GOT3 (cell line): ENCODE results near the gene FGF5.
"Not testable (repeated sequence)": the region's sequence is repeated elsewhere in the genome, so short reads cannot be mapped to it uniquely, and the experiment has no call there.

Experiments
- DNase-seq: peaks from one replicate; lab custom pipeline; 2025; ENCODE audit warnings: mixed read lengths; lab: John Stamatoyannopoulos, UW

FGF5 gene

DNA sequence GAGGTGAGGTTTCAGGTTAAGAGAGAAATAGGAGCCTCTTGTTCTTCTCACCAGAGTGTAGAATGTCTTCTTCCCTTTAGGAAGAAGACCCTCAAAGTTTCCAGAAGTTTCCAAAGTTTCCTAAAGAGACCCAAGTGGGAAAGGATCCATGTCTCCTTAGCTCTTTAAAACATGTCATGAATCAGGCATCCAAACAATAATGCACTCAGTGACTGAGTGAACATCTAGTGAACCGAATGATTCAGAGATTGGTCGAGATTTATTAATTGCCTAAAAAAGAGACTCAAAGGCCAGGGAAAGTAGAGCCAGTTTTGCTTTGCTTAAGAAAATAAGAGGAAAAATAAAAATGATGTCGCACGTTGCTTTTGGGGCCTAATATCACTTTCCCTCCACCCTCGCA lies 29.4 kb downstream of the FGF5 start:
- no peak for DNase-seq

- no peak for DNase-seq
These were observed 35.4 kb downstream of the FGF5 start for GRCh38 chr4:80301884-80302283.

DNA sequence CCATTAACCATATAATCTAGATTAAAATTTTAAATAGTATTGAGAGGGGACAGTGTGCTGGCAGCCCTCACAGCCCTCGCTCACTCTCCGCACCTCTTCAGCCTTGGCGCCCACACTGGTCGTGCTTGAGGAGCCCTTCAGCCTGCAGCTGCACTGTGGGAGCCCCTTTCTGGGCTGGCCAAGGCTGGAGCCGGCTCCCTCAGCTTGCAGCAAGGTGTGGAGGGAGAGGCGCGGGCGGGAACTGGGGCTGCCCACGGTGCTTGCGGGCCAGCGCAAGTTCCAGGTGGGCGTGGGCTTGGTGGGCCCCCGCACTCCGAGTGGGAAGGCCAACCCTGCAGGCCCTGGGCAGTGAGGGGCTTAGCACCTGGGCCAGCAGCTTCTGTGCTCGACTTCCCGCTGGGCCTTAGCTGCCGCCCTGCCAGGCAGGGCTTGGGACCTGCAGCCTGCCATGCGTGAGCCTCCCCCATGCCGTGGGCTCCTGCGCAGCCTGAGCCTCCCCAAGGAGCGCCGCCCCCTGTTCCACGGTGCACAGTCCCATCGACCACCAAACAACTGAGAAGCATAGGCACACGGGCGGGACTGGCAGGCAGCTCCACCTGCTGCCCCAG lies 36.3 kb downstream of the FGF5 start:
- no peak for DNase-seq

GRCh38 chr4:80305466-80305865 lies 39.0 kb downstream of the FGF5 start:
- DNase-seq = no peak

- DNase-seq = no peak
These were observed 39.8 kb downstream of the FGF5 start for GRCh38 chr4:80306260-80306659.

DNA sequence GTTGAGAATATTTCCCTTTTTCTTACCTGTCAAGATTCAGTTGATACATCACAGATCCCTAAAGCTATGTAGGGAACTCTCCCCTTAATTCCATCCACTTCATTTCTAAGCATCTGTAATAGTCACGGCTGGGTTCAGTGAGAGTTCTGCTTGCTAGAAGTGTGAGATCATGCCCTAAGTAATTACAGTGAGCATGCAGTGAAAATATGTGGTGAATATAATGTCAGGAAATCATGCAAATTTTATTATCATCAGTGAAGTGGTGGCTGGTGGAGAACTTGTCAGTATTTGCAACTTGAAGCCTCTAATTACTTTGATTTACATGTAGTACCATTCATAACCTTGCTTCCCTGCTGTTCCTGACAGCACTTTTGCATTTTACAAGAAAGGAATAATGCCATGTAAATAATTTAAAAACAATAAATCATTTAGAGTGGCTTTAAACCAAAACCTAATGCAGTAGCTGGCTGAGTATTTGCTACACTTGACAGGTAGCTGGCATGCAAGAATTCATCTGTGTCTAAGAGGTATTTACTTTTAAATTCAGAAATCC lies 40.8 kb downstream of the FGF5 start:
- DNase-seq = no peak

DNA sequence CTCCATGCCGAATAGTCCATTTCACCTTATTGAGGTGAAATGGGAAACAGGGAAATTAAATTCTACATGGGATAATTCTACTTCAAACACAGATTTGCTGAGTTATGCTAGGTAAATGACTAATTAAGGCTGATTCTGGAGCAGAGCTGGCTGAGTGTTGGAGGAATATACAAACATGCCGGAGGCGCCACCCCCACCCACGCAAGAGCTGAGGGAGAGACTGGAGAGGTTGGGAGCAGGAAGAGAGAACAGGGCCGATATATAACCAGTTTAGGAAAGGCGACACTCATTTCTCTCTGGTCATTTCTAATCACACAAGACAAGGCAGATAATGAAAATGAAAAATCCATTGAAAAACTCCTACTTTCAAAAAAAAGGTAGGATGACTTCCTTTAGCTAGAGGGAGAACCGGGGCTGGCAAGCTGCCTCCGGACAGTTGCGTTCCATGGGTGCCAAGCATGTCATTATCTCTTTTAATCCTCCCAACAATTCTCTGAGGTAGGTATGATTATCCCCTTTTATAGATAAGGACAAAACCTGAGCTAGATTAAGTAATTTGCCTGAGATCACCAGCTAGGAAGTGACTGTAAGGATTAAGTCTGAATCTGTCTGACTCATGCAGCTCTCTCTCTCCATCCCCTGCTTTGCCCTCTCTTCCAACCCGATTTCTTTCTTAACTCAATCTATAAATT lies 41.5 kb downstream of the FGF5 start:
- no peak for DNase-seq

DNA sequence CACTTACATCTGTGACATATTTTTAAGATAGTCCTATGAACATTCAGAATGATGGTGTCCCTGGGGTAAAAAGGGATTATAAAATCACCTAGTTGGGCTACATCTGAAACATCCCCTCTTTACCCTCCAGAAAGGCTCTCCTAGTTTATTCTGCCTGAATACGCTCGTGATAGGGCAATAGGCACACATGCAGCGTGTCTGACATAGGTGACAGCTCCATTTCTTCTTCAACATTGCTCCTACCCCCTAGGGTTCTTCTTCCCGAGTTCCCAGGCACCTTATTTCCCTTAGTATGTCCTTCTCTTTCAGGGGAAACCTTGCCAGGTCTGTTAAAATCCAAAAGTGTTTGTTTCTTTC lies 42.0 kb downstream of the FGF5 start:
- DNase-seq = no peak

GRCh38 chr4:80309294-80310004 lies 43.0 kb downstream of the FGF5 start:
- no peak for DNase-seq

DNA sequence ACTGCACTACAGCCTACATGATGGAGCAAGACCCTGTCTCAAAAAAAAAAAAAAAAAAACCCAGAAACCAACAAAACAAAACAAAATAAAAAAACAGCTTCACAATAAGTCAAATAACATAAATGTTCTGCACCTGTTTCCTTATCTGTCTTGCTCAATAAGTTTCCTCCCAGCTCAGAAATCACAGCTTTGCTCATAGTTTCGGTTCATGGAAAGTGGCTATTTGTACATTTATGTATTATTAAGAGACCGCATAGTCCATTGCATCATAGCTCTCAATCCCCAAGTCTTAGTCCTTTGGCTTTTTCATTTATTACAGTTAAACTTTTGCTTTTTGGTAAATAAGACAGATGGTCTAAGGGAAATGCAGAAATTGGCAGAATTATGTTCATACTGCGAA lies 44.7 kb downstream of the FGF5 start:
- DNase-seq = no peak

- DNase-seq = no peak
These were observed 45.7 kb downstream of the FGF5 start for GRCh38 chr4:80312124-80312523.

DNA sequence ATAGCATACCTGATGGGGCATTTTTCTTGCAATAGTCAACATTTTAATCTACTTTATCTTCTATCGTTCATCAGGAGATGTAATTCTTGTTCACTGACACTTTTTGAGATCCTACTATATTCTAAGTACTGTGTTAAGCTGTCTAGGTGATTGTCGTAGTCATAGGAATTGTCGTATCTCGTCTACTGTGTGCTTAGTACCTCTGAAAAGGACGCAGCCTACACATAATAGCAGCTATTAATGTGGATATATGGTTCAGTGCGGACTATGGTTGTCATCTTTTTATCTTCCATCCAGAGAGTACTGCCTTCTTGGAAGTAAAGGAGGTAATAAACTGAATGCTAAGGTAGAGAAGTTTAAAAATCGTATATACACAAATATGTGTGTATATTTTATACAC lies 47.2 kb downstream of the FGF5 start:
- DNase-seq = no peak

GRCh38 chr4:80315848-80316247 lies 49.4 kb downstream of the FGF5 start:
- DNase-seq = not testable (repeated sequence)

GRCh38 chr4:80321341-80321740 lies 54.9 kb downstream of the FGF5 start:
- no peak for DNase-seq

DNA sequence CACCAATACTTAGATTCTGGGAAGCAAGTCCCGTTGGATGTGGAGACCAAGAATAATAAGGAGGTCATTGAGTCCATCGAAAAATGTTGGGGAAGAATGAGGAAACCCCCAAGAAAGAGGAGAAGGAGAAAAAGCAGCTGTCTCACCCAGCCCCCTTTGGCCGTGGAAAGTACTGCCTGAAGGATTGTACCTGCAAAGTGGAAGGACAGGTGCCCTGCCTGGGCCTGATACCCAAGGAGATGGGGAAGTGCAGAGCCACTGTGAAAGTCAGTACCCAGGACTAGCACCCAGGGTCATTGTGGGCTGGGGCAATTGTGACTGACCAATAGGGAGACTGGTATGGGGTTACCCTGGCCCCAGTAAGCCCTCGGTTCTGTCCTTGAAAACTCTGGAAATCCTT lies 55.3 kb downstream of the FGF5 start:
- DNase-seq = no peak

DNA sequence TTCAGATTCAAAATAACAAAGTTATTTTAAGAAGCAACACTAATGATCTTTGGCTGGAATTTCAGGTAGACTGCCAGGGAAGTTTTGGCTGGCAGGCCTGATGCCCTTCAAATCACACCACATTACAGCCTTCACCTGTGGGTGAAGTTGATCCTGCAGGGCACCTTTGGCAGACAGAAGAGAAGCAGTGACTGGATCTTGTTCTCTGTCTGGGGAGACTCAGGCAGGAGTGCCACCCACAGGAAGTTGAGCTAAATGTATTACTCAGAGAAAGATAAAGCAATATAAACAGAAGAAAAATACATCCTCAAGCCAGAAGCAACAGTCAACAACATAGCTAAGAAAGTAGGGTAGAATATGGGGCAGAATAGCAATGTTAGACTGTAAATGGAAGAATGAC lies 56.3 kb downstream of the FGF5 start:
- no peak for DNase-seq

DNA sequence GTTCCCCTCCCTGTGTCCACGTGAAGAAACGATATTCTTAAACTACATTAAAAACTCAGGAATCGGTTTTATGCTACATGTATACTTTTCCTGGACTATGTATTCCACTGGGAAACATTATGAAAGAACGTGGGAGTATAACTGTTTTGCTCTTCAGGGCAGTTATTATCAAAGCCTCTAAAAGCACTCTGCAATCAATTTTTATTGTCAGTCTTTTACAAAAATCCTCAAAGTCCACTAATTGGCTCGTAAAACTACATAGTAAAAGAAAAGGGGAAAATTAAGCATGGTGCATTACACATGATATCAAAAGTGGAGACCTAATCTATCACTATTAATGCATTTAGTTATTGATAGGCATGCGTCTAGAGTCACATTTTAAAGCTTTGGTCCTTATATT lies 57.7 kb downstream of the FGF5 start:
- no peak for DNase-seq

GRCh38 chr4:80331693-80332092 lies 65.2 kb downstream of the FGF5 start:
- no peak for DNase-seq

GRCh38 chr4:80333121-80333520 lies 66.7 kb downstream of the FGF5 start:
- no peak for DNase-seq

- no peak for DNase-seq
These were observed 68.1 kb downstream of the FGF5 start for GRCh38 chr4:80334568-80334967.

DNA sequence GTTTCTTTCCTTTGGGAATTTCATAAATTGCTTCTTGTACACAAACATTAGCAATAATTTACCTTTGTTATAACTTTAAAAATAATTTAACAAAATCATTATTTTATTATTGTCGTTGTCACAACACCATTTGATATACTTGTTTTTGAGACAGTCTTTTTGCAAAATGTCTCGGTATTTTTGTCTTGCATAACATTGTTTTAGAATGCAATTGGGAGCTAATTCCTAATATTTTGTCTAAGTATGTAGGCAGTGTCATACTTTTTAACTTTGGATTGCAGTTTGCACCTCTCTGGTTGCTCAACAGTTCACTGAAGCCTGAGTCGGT lies 68.7 kb downstream of the FGF5 start:
- no peak for DNase-seq

GRCh38 chr4:80335554-80336358 lies 69.3 kb downstream of the FGF5 start, which contains the start of gene CFAP299:
CFAP299 (plus strand) TSS chr4:80335730.
- peak; percentile 45 for DNase-seq
